ENCODE results near the gene FAM241B.

Gene FAM241B

DNA sequence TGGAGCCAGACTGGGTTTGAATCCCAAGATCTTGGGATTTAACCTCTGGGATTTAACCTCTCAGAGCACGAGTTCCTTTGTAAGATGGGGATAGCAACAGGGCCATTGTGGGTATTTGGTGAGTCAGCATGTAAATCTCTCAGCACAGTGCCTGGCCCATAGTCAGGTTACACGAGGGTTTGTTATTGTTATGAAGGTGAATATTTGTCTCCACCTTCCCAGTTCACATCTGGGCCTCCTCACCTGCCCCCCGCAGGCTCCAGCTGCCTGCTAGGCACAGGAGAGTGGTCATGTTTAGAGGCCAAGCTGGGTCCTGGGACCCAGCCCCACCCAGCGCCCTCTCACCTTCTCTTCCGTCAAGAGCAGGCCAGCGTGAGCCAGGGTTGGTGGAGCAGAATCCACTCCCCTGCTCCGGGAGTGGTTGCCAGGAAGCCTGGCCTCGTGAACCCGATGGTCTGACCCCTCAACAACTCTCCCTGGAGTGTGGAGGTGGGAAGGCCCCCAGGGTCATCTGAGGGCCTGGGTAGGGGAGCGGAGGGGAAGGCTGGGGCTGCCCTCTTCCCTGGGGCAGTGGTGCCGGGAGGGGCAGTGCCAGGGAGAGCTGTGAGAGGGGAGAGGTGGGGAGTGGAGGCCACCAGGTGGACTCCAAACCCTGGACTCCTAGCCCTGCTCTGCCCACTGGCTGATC lies 26.0 kb downstream of the FAM241B start:
- Histone ChIP-seq H3K9me3 (ENCODE audit: severe bottlenecking) (no peaks in the 10 kb centered on the region), H3K27me3 (ENCODE audit: insufficient read depth, poor library complexity, severe bottlenecking) (peaks cover 12% of the 10 kb centered on the region), H3K4me1 (ENCODE audit: insufficient read depth, poor library complexity, severe bottlenecking) (no peaks in the 10 kb centered on the region), H3K4me3 (ENCODE audit: severe bottlenecking) (no peak overlapping the region), H3K36me3 (ENCODE audit: low read depth) (no peaks in the 10 kb centered on the region), H3K27ac (ENCODE audit: poor library complexity, severe bottlenecking) (no peak overlapping the region)
- TF ChIP-seq, protein P1, sequence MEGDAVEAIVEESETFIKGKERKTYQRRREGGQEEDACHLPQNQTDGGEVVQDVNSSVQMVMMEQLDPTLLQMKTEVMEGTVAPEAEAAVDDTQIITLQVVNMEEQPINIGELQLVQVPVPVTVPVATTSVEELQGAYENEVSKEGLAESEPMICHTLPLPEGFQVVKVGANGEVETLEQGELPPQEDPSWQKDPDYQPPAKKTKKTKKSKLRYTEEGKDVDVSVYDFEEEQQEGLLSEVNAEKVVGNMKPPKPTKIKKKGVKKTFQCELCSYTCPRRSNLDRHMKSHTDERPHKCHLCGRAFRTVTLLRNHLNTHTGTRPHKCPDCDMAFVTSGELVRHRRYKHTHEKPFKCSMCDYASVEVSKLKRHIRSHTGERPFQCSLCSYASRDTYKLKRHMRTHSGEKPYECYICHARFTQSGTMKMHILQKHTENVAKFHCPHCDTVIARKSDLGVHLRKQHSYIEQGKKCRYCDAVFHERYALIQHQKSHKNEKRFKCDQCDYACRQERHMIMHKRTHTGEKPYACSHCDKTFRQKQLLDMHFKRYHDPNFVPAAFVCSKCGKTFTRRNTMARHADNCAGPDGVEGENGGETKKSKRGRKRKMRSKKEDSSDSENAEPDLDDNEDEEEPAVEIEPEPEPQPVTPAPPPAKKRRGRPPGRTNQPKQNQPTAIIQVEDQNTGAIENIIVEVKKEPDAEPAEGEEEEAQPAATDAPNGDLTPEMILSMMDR (IDR thresholded peaks at IDR 0.05; ENCODE audit: poor library complexity, severe bottlenecking) = no peak
- DNase-seq (ENCODE audit: low spot score) = no peak
- ATAC-seq (ENCODE audit: low read depth) = no peak

DNA sequence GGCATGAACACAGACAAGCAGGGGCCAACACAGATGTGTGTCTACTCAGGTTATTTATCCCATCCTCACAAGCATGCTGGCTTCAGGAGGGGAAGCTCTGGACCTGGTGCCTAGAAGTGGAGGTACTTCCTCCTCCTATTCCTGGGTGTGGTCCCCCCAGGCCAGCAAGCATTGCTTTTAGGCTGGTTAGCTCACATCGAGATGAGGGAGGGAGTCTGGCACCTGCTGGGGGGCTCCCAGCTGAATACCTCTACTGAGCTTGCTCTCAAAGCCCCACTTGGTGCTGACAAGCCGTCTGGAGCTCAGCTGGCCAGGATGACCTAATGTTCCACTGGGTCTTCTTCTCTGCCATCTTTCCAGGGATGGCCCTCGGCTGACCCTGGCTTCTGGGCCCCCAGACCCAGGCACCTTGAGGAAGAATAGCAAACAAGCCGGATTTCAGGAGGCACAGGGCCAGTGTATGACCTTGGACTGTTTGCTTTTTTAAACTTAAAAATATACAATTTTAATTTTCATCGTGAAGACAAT lies 26.8 kb downstream of the FAM241B start:
- ATAC-seq (ENCODE audit: low read depth) = no peak
- Histone ChIP-seq H3K27me3 (ENCODE audit: insufficient read depth, poor library complexity, severe bottlenecking) (peaks cover 12% of the 10 kb centered on the region), H3K4me1 (ENCODE audit: insufficient read depth, poor library complexity, severe bottlenecking) (no peaks in the 10 kb centered on the region), H3K27ac (ENCODE audit: poor library complexity, severe bottlenecking) (no peak overlapping the region), H3K4me3 (ENCODE audit: severe bottlenecking) (no peak overlapping the region), H3K9me3 (ENCODE audit: severe bottlenecking) (no peaks in the 10 kb centered on the region), H3K36me3 (ENCODE audit: low read depth) (no peaks in the 10 kb centered on the region)
- DNase-seq (ENCODE audit: low spot score) = no peak
- TF ChIP-seq, protein P1 (IDR thresholded peaks at IDR 0.05; ENCODE audit: poor library complexity, severe bottlenecking) = no peak

DNA sequence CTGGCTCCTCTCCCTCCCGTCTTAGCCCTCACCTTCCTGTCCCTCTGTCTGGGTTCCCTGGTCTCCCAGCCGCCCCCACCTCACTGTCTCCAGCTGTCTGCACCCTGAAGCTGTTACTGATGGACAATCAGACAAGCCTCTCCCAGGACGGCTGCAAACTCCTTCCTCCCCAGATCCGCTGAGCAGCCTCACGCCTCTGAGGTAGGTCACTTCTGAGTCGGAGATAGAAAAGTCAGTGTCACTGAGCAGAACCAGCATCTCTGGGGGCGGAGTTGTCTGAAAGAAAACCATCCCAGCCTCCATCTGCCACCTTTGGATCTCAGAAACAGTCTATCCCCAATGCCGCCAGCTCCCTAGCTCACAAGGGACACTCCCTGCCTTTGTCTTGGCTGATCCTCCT lies 27.4 kb downstream of the FAM241B start:
- no peak overlapping the region for H3K4me3 ChIP-seq (ENCODE audit: severe bottlenecking)
- DNase-seq (ENCODE audit: low spot score) = no peak
- no peak for ATAC-seq (ENCODE audit: low read depth)

DNA sequence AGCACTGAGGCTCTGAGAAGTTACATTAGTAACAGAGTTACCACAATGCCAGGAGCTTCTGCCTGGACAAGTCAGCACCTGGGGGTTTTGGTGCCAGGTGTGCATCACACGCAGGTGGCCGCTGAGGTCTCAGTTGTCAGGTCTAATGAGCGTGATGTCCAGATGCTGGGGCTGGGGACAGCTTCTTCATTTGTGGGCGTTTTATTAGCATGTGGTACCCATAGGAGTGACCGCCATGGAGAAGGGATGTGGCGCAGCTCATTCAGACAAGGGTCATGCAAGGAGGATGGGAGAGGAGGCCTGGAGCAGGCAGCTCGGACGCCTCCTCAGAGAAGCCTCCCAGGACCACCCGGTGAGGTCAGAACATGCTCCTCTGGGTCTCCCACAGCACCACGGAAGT lies 27.8 kb downstream of the FAM241B start:
- no peaks in the 10 kb centered on the region for H3K36me3 ChIP-seq (ENCODE audit: low read depth)
- no peak overlapping the region for H3K27ac ChIP-seq (ENCODE audit: poor library complexity, severe bottlenecking)
- TF ChIP-seq, protein P1 (IDR thresholded peaks at IDR 0.05; ENCODE audit: poor library complexity, severe bottlenecking) = no peak
- no peaks in the 10 kb centered on the region for H3K9me3 ChIP-seq (ENCODE audit: severe bottlenecking)
- ATAC-seq (ENCODE audit: low read depth) = no peak
- DNase-seq (ENCODE audit: low spot score) = no peak
- H3K27me3 ChIP-seq (ENCODE audit: insufficient read depth, poor library complexity, severe bottlenecking) = peaks cover 12% of the 10 kb centered on the region
- H3K4me3 ChIP-seq (ENCODE audit: severe bottlenecking) = no peak overlapping the region
- no peaks in the 10 kb centered on the region for H3K4me1 ChIP-seq (ENCODE audit: insufficient read depth, poor library complexity, severe bottlenecking)

More for the DNA sequence above, 27.4 kb downstream of the FAM241B start:
- H3K9me3 ChIP-seq (ENCODE audit: severe bottlenecking) = no peaks in the 10 kb centered on the region
- no peak overlapping the region for H3K27ac ChIP-seq (ENCODE audit: poor library complexity, severe bottlenecking)
- TF ChIP-seq, protein P1 (IDR thresholded peaks at IDR 0.05; ENCODE audit: poor library complexity, severe bottlenecking) = no peak
- H3K4me1 ChIP-seq (ENCODE audit: insufficient read depth, poor library complexity, severe bottlenecking) = no peaks in the 10 kb centered on the region
- no peaks in the 10 kb centered on the region for H3K36me3 ChIP-seq (ENCODE audit: low read depth)
- peaks cover 12% of the 10 kb centered on the region for H3K27me3 ChIP-seq (ENCODE audit: insufficient read depth, poor library complexity, severe bottlenecking)

Data from RWPE2 (cell line).